Activated CD8-positive, alpha-beta memory T cell treated with anti-CD3 and anti-CD28 coated beads for 48 hours (primary cell): ENCODE data around the gene GID4.

Source experiments
- DNase-seq, 3 experiments: peaks; one replicate each; pipeline ENCODE4 v3.0.0-alpha.2; 2020; ENCODE audit warnings: low read depth in 2 of 3, low spot score in 2 of 3

The GID4 gene

DNA sequence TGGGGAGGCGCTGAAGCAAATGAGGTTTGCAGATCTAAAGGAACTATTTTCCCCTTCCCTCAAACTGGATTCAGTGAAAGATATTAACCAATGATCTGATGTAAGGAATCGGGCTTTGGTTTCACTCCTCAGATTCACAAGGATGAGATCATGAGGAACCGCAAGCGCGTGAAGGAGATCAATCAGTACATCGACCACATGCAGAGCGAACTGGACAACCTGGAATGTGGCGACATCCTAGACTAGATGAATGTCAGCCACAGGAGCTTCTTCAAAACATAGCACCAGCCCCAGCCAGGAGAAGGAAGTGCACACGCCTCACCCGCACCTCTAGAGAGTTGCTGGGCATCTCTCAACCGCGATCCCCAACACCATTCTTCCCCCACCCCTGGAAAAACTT is 22.8 kb upstream of the GID4 start:
- no peak for DNase-seq

- no peak for DNase-seq
Observed at GRCh38 chr17:18017958-18018357, 21.2 kb upstream of the GID4 start.

GRCh38 chr17:18018411-18018921 is 20.7 kb upstream of the GID4 start:
- DNase-seq, result no peak

GRCh38 chr17:18019838-18020154 is 19.4 kb upstream of the GID4 start:
- no peak for DNase-seq

DNA sequence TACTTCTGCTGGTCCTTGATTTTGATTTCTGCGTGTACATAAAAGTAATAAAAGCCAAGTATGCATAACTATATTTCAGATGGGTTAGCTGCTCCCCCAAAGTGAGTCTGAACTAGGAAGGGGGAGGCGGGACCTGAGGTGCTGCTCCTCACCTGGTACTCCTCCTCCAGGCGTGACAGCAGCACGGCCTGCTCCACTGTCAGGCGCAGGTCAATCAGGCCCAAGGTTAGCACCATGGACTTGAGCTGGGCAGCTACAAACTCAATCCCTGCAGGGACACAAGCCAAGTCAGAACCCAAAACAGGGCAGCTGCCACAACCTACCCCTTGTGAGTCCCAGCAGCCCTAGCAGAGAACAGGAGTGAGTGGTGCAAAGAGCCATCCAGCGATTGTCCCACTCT is 18.2 kb upstream of the GID4 start:
- no peak for DNase-seq

GRCh38 chr17:18021372-18021771 is 17.8 kb upstream of the GID4 start:
- DNase-seq, result no peak

- no peak for DNase-seq
Observed at GRCh38 chr17:18025241-18025944, 13.8 kb upstream of the GID4 start.

- no peak for DNase-seq
Observed at GRCh38 chr17:18025945-18026776, 13.0 kb upstream of the GID4 start.

GRCh38 chr17:18027280-18027679 is 11.9 kb upstream of the GID4 start:
- DNase-seq, result no peak

DNA sequence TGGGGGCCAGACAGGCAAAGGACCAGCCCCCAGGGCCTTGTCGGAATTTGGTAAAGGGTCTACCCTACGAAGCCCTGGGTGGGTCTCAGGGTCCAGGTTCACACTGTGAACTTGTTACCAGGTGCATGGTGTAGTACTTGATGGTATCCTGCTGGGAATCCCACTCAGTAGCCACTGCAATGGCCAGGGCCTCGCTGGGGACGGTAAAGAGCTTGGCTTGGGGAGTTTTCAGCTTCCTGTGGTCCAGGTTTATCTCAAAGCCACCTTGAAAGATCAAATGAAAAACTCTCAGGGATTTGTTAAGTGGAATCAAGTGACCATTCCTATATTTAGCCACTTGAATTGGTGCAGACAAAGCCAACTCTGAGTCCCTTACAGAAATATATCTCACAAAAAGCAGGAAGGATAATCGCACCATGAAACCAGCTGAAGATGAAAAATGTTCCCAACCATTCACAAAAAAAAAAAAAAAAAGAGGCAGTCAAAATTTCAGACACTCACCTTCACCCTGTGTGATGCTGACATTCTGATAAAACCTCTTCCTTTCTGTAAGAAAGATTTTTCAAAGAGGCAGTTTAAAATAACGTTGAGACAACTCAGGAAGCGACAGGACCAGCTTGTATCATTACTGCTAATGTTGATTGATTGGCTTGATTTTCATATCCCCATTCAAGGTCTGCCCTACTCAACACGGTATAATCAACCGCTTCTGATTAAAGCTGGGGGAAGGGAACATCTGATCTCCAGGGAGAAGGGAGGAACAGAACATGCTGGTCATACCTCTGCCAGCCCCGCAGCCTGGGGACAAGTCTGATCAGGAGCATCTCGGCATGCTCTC is 10.9 kb upstream of the GID4 start:
- DNase-seq, result no peak

DNA sequence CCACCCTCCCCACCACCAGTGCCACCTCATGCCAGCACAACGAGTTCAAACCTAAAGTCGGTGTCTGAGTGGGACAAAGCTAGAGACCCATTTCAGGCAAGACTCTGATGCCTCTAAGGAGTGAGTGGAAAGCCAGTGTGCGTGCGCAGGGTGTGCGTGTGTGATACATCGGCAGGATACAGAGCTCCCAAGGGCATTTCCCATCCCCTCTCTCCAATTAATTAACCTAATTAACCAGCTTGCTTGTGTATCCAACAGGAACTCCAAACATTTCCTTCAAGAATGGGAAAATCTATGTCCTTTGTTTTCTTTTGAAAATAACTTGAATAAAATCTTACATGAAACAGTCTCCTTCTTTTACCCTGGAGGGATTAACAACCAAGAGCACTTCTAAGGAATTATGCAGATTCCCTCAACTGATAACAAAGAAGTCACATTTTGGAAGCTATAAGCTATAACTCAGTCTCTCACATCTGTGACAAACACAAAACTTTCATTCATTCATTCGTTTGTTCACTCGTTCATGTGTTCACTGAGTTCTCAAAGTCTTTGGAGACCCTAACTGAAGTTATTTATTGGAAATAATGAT is 10.2 kb upstream of the GID4 start:
- no peak for DNase-seq

DNA sequence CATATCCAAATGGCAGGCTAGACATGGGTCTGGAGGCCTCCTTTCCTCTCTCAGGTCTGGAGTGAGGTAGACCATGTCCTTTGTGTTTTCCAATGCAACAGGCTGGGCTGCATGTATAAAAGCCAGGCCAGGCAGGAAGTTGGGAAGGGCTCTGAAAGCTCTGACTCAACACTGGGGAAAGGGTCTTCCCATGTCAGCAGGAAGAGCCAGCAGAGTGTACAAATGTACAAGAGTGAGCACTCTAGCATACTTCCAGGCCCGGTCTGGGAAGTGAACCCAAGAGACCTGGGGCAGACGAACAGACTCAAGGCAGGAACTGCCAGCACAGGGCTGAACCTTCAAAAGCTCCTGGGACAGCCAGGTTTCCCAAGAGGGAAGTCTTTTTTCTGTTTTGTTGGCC is 7.3 kb upstream of the GID4 start:
- no peak for DNase-seq

GRCh38 chr17:18033442-18034099 is 5.6 kb upstream of the GID4 start:
- DNase-seq, result no peak

- DNase-seq, result no peak
Observed at GRCh38 chr17:18035704-18036103, 3.5 kb upstream of the GID4 start.

GRCh38 chr17:18037486-18037885 is 1.7 kb upstream of the GID4 start:
- no peak for DNase-seq

DNA sequence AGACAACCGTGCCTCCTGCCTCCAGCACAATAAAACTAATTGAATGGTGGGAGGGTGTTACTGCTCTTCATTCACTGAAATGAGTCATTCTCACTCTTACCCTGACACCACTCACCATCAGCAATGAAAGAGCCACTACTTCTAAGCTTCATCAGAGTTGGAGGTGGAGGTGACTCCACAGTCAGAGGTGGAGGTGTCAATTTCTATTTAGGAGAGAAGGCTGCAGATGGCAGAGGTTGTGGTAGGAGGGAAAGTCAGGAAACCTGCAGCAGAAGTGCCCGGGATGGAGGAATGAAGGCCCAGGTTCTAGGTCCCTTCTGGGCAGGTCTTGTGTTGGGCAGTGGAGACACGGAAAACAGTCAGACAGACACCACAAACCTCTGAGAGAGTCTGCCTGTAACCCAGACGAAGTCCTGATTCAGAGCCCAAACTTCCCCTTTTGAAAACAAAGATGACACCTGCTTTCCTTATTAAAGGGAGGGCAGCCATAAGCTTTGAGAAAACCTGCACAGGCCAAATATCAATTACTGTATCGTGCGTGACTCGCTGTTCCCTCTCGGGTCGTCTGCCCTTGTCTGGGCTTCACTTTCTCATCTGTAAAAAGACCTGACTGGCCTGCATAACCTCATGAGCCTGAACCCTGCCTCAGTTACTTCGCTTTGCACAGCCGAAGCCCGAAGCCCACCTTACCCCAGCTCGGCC is 908 bp upstream of the GID4 start:
- no peak for DNase-seq

DNA sequence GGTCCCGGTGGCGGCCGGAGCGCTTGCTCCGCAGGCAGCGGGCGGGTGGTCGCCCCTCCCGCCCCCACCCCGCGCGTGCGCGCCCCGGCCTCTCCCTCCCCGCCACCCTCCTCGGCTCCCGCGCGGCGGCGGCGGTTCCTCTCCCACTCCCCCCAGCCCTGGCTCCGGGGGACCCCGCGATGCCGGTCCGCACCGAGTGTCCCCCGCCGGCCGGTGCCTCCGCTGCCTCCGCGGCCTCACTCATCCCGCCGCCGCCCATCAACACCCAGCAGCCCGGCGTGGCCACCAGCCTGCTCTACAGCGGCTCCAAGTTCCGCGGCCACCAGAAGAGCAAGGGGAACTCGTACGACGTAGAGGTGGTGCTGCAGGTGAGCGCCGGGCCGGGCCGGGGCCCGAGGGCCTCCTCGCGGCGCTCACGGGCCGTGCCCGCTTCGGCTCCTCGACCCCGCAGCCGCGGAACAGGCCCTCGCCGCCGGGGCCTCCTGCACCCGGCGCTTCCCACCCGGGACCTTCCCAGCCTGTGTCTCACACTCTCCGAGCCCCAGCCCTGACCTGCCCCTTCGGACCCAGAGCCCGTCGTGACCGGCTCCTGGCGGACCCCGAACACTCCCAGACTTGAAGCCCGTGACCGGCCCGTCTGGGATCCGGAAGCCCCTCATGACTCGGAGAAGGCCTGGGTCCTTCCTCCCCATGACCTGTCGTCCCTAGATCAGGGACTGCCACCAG is 490 bp downstream of the GID4 start:
- DNase-seq, result no peak

GRCh38 chr17:18040261-18040858 is 1.2 kb downstream of the GID4 start:
- DNase-seq, result no peak

DNA sequence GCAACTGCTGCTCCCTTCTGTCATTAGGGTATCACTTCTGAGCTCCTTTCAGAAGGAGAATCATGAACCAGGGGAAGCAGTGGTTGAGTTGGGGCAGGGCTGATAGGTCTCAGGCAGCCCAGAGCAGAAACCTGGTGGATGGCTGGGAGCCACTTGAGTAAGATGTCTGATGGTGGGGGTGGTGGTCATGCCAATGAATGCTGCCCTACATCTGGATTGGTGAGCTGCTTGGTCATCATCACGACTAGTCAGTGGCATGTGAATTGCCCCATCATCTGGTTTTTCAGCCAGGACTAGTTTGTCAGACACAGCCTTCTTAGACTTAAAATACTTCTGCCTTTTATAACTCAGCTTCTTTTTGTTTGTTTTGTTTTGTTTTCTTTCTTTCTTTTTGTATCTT is 2.6 kb downstream of the GID4 start:
- DNase-seq, result no peak
